Vagina (tissue), 2 donors: ENCODE data around the gene CDH13.

Experiments used
- CTCF ChIP-seq, 3 experiments: fragments of 450-650 bp in 2 of 3; fragments of 200-600 bp in 1 of 3; sonication (generic) in 1 of 3; IDR thresholded peaks; one replicate each; pipeline ENCODE4 v1.5.1; 2017 to 2019; ENCODE audit warnings: antibody characterized with exemption in 3 of 3, mild to moderate bottlenecking in 2 of 3, moderate library complexity in 2 of 3
- POLR2A ChIP-seq, 2 donors: fragments of 450-650 bp; IDR thresholded peaks; one replicate each; pipeline ENCODE4 v1.6.1; 2017; ENCODE audit warnings: antibody characterized with exemption in 2 of 2, mild to moderate bottlenecking in 2 of 2, moderate library complexity in 2 of 2
- POLR2AphosphoS5 ChIP-seq, 2 donors: sonication (generic); formaldehyde crosslinking; IDR thresholded peaks; one replicate each; pipeline ENCODE4 v1.9.0; 2017; ENCODE audit warnings: antibody characterized with exemption in 2 of 2, mild to moderate bottlenecking in 2 of 2, low read depth in 1 of 2; ENCODE audit not compliant: insufficient read depth in 1 of 2

GRCh38 chr16:82801361-82801760 lies 174.6 kb downstream of the CDH13 start:
- no peak for TF ChIP-seq CTCF (IDR thresholded peaks at IDR 0.05)
- TF ChIP-seq POLR2A (IDR thresholded peaks at IDR 0.05), result no peak
- TF ChIP-seq POLR2AphosphoS5 (IDR thresholded peaks at IDR 0.05; ENCODE audit: insufficient read depth in 1 of 2, low read depth in 1 of 2), result no peak
